Fibroblast of skin of left biceps (primary cell): ENCODE measurements around the gene OR4A16.

Experiments
- DNase-seq, 2 experiments: peaks; one replicate each; pipeline ENCODE4 v3.0.0-alpha.2; 2013; ENCODE audit warnings: low read depth in 2 of 2

OR4A16 gene, protein sequence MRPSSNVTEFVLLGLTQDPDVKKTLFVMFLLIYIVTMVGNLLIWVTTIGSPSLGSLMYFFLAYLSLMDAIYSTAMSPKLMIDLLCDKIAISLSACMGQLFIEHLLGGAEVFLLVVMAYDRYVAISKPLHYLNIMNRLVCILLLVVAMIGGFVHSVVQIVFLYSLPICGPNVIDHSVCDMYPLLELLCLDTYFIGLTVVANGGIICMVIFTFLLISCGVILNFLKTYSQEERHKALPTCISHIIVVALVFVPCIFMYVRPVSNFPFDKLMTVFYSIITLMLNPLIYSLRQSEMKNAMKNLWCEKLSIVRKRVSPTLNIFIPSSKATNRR

DNA sequence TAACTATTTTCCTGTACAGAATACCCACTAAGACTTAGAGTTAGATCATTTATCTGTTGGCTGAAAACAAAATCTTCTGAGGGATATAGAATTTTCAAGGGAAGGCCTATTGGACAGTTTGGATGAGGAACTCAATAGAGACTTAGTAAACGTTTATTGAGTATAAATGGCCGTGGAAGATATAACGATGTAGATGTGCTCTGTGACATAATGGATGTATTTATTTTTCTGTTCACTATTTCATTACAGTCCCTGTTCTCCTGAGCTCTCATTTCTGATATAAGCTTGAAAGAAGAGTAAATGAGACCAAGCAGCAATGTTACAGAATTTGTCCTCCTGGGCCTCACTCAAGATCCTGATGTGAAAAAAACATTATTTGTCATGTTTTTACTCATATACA, at the start of gene OR4A16:
Gene OR4A16, plus strand, starts transcription at position 301 of the 400 bp plus-strand sequence. Its CDS starts 0 bp downstream, at position 301.
- no peak for DNase-seq

DNA sequence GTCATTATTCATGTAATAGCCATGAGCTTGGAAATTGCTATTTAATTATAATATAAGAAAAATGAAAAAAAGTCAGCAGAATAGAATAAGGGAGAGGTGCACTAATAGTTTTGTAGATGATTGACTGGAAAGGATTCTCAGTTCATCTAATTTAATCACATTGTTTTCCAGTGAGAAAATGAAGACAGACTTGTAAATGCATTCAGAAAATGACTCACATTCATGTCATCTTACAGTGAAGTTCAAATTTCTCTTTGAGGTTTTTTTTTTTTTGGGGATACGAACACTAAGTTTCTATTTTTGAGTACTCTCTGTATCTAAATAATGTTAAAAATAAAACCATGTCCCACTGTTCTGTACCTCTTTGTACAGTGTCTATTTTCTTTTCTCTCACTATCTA, 18.5 kb upstream of the OR4A16 start:
- DNase-seq: no peak

DNA sequence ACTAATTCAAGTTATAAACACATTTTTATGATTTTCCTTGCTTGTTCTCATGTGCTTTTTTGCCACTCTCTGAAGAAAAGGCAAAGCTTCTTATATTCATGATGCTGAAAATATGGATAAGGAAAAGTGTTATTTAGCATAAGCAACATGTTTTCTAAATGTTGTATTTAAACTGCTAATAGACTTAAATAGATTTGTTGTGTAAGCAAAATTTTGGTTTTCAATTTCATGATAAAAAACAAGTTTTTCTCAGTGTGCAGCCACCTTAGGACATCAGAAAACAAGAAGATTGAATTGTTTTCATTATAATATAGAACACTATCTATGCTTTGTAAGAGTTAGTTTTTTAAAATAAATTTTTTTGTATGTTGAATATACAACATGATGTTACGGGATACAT, 2.3 kb downstream of the OR4A16 start:
- DNase-seq: no peak

DNA sequence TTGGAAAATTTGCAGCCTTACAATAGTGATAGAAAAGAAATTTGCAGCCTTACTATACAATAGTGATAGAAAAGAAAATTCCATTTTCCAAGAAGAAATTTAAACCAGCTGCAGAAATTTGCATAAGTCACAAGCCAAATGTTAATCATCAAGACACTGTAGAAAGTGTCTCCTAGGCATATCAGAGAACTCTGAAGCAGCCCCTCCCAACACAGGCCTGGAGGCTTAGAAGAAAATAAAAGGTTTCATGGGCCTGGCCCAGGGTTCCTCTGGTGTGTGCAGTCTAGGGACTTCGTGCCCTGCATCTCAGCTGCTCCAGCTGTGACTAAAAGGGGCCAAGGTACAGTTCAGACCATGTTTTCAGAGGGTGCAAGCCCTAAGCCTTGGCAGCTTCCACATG, 6.0 kb downstream of the OR4A16 start:
- no peak for DNase-seq

DNA sequence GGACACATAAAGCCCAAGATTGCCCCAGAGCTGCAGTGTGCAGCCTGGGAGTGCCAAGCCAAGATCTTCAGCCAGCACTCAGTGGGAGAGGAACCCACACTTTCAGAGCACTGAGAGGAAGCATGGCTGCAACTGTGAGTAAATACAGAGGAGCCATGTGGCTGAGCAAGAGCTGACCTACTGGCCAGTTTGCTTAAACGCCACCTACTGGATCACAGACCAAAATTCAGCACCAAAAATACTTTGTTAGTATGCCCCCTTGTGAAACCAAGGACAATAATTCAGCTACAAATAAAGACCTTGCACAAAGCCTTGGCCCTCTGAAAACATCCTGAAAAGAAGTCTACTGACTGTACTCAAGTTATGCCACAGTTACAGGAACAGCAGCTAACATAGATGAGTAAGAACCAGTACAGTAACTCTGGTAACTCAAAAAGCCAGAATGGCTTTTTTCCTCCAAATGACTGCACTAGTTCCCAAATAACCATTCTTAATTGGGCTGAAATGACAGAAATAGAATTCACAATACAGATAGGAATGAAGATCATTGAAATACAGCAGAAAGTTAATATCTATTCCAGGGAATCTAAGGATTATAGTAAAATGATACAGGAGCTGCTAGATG, 14.7 kb downstream of the OR4A16 start:
- no peak for DNase-seq

DNA sequence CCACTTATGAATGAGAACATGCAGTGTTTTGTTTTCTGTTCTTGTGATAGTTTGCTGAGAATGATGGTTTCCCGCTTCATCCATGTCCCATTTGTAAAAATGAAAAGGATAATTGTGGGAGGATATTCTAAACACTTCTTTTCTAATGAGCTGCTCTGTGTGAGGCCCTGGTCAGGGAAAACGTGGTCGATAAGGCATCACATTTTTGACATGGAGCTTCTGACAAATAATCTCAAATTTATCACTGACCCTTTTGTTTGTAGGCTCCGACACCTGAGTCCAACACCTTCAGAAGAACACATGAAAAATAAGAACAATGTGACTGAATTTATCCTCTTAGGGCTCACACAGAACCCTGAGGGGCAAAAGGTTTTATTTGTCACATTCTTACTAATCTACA, 24.7 kb downstream of the OR4A16 start, which contains the start of gene OR4A15:
Gene OR4A15, plus strand, starts transcription at position 301 of the 400 bp plus-strand sequence. Its CDS starts 0 bp downstream, at position 301.
- no peak for DNase-seq
